ENCODE results near the gene SULT1E1. TPM values are rescaled to one million over a fixed set of nuclear protein-coding genes. Genes with fewer than 3 reads are reported as not detected.

The SULT1E1 gene
- total RNA-seq, 1 donor from 2014 or later: 121 TPM

DNA sequence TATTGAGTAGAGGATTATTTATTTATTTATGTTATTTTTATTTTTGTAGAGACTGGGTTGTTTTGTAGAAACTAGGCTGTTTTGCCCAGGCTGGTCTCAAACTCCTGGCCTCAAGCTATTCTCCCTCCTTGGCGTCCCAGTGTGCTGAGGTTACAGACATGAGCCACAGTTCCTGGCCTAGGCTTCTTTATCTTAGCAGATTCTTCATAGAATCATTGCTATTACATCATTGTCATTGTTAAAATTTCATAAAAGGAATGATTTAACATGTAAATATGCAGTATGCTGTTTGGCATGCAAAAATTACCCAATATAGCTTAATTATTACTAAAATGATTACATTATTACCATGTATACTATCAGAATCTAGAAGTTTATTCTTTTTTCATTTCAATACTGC lies 24.2 kb downstream of the SULT1E1 start:
- TF ChIP-seq, protein P1, sequence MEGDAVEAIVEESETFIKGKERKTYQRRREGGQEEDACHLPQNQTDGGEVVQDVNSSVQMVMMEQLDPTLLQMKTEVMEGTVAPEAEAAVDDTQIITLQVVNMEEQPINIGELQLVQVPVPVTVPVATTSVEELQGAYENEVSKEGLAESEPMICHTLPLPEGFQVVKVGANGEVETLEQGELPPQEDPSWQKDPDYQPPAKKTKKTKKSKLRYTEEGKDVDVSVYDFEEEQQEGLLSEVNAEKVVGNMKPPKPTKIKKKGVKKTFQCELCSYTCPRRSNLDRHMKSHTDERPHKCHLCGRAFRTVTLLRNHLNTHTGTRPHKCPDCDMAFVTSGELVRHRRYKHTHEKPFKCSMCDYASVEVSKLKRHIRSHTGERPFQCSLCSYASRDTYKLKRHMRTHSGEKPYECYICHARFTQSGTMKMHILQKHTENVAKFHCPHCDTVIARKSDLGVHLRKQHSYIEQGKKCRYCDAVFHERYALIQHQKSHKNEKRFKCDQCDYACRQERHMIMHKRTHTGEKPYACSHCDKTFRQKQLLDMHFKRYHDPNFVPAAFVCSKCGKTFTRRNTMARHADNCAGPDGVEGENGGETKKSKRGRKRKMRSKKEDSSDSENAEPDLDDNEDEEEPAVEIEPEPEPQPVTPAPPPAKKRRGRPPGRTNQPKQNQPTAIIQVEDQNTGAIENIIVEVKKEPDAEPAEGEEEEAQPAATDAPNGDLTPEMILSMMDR (IDR thresholded peaks at IDR 0.05; ENCODE audit: unreplicated experiment): no peak
- Mint-ChIP-seq H3K27me3 (ENCODE audit: low read depth) (no peaks in the 10 kb centered on the region), H3K36me3 (no peaks in the 10 kb centered on the region), H3K27ac (no peak overlapping the region), H3K4me3 (no peak overlapping the region), H3K4me1 (peaks cover 25% of the 10 kb centered on the region), H3K9me3 (no peaks in the 10 kb centered on the region)
- no peak for DNase-seq (ENCODE audit: low spot score in 2 of 2, unreplicated experiment in 2 of 2)

DNA sequence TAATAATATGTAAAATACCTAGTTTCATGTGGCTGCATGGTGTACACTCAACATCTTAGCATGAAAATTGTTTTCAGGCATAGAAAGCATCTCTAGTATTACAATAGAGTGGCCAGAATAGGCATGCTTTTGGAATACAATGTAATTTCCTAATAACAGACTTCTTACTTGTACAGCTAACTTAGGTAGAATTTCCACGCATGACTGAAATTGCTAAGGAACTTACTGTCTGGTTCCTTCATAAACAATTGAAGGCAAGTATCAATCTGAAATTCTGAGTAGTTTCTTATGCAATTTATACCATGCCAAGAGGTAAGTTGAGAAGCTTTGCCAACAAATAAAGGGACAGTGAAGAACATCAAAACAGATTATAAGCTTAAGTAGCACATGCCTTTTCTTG lies 26.7 kb downstream of the SULT1E1 start:
- no peak overlapping the region for H3K4me3 Mint-ChIP-seq
- H3K27me3 Mint-ChIP-seq (ENCODE audit: low read depth): no peaks in the 10 kb centered on the region
- no peaks in the 10 kb centered on the region for H3K36me3 Mint-ChIP-seq
- peaks cover 39% of the 10 kb centered on the region for H3K4me1 Mint-ChIP-seq
- TF ChIP-seq, protein P1 (IDR thresholded peaks at IDR 0.05; ENCODE audit: unreplicated experiment): no peak
- no peak overlapping the region for H3K27ac Mint-ChIP-seq
- no peak for DNase-seq (ENCODE audit: low spot score in 2 of 2, unreplicated experiment in 2 of 2)
- H3K9me3 Mint-ChIP-seq: no peaks in the 10 kb centered on the region

DNA sequence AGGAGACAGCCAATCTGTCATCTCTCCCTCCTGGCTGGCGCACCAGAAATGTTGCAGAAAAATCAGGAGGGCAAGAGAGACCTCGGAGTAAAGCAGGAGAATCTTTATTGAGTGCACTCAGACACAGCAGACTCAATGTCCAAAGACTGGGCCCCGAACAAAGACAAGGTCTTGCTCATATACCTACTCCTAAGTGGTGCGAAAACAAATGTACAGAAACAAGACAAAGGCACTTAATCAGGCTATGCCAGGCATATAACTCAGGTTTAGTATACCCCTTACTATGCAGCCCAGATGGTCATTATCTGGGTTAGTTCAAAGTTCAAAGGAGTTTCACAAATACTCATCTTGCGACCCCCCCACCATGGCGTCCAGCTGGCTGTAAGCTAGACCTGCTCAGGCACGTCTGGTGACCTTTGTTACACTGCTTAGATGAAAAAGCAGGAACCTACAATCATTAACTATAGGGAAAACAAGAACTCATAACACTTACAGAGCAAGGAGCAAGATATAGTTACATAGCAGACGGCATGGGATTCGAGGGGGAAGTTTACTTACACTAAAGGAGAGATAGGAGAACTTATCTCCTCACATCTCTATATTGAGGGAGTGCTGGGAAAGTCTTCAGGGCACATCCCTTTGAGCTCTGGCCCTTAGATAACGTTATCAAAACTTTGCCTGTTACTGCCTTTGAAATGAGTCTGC lies 27.5 kb downstream of the SULT1E1 start:
- peak overlapping the region; percentile 80 for H3K27ac Mint-ChIP-seq

DNA sequence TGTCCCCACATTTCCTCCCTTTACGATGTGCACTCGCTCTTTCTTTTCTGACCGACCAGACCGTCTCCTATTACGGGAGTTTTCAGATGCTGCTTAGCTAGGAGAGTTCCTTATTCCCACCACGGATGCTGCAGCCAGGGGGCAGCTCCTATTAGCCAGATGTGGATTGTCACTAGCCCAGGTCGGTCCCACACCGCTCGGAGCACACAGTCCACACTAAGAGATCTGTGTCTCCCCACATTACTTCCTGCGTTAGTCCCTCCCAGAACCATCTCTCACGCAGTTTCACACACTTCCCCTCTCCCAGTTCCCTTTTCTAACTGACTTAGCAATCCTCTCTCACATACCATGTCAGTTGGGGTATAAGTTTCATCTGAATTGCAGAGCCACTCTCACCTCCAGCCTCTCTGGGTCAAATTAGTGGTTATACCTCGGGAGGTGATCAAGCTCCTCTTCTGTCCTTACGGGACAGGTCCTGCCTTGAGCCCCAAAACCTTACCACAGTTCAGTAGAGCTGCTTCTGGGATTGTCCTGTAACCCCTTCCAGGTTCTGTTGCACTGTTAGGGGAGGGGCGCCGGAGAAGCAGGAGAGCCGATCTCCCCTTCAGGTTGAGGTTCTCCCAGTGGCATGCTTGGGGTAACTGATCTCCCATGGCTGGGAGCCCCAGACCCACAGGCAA lies 28.2 kb downstream of the SULT1E1 start:
- Mint-ChIP-seq H3K9me3 (no peaks in the 10 kb centered on the region), H3K4me3 (no peak overlapping the region), H3K27ac (peak overlapping the region; percentile 80), H3K4me1 (peaks cover 41% of the 10 kb centered on the region), H3K36me3 (no peaks in the 10 kb centered on the region), H3K27me3 (ENCODE audit: low read depth) (no peaks in the 10 kb centered on the region)
- TF ChIP-seq, protein P1 (IDR thresholded peaks at IDR 0.05; ENCODE audit: unreplicated experiment): no peak
- DNase-seq (ENCODE audit: low spot score in 2 of 2, unreplicated experiment in 2 of 2): no peak

More for the DNA sequence above, 27.5 kb downstream of the SULT1E1 start:
- no peaks in the 10 kb centered on the region for H3K36me3 Mint-ChIP-seq
- no peak for DNase-seq (ENCODE audit: low spot score in 2 of 2, unreplicated experiment in 2 of 2)
- no peak overlapping the region for H3K4me3 Mint-ChIP-seq
- no peaks in the 10 kb centered on the region for H3K9me3 Mint-ChIP-seq
- peaks cover 41% of the 10 kb centered on the region for H3K4me1 Mint-ChIP-seq
- no peaks in the 10 kb centered on the region for H3K27me3 Mint-ChIP-seq (ENCODE audit: low read depth)
- TF ChIP-seq, protein P1 (IDR thresholded peaks at IDR 0.05; ENCODE audit: unreplicated experiment): no peak

DNA sequence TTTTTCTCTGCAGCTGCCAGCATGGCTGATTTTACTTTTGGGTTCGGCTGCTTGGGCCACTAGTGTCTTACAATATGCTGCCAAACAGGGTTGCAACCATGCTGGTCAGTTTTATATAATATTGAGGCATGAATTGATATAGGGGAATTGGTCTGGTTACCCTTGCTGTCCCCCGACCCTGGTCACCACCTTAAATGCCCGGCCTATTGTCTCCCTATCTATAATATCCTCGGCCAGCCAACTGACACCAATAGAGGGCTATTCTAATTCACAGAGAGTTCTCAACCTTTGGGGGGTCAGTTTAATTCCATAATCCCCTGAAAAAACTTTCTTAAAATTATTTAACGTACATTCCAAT lies 28.7 kb downstream of the SULT1E1 start:
- Mint-ChIP-seq H3K4me1 (peaks cover 38% of the 10 kb centered on the region), H3K27me3 (ENCODE audit: low read depth) (no peaks in the 10 kb centered on the region), H3K9me3 (no peaks in the 10 kb centered on the region), H3K27ac (peak overlapping the region; percentile 80), H3K36me3 (no peaks in the 10 kb centered on the region), H3K4me3 (no peak overlapping the region)
- TF ChIP-seq, protein P1 (IDR thresholded peaks at IDR 0.05; ENCODE audit: unreplicated experiment): no peak
- DNase-seq (ENCODE audit: low spot score in 2 of 2, unreplicated experiment in 2 of 2): no peak

Data from mesothelial cell of epicardium (in vitro differentiated cells).